Kidney epithelial cell (primary cell): ENCODE measurements around the gene CHIT1. TPM values are rescaled to one million over a fixed set of nuclear protein-coding genes. Genes with fewer than 3 reads are reported as not detected.

Source experiments
- DNase-seq: peaks from one replicate; pipeline ENCODE4 v3.0.0-alpha.2; 2010; ENCODE audit warnings: low read depth
- H3K27me3 ChIP-seq: 2 replicates; pipeline ENCODE4 v1.6.0; 2011; ENCODE audit warnings: low read length; ENCODE audit not compliant: control insufficient read depth, insufficient read depth
- H3K36me3 ChIP-seq: 2 replicates; pipeline ENCODE4 v1.5.1; 2011; ENCODE audit warnings: low read length; ENCODE audit not compliant: control insufficient read depth, insufficient read depth
- H3K4me3 ChIP-seq: 2 replicates; pipeline ENCODE4 v1.5.1; 2011; ENCODE audit warnings: low read depth, mild to moderate bottlenecking, control low read depth, low read length
- CTCF ChIP-seq: IDR thresholded peaks from 2 replicates; pipeline ENCODE4 v1.5.1; 2011; ENCODE audit warnings: mild to moderate bottlenecking, moderate library complexity, low read length, control low read depth, inconsistent platforms; ENCODE audit not compliant: insufficient read depth, poor library complexity, severe bottlenecking
- total RNA-seq: library from RNA; depleted of rRNA; stranded (reverse); fragments of >200 nt; gene quantifications from 2 replicates; pipeline ENCODE4 v1.2.3, GENCODE V29; 2015

CHIT1 gene
- total RNA-seq, 1 donor from 2014 or later = not detected

GRCh38 chr1:203176273-203177035 is 53.0 kb downstream of the CHIT1 start:
- H3K36me3 ChIP-seq = no peaks in the 10 kb centered on the region
- H3K4me3 ChIP-seq = no peak overlapping the region
- no peaks in the 10 kb centered on the region for H3K27me3 ChIP-seq
- no peak for DNase-seq
- TF ChIP-seq CTCF = no peak

GRCh38 chr1:203175827-203176241 is 53.6 kb downstream of the CHIT1 start:
- no peak for TF ChIP-seq CTCF
- Histone ChIP-seq H3K36me3 (no peaks in the 10 kb centered on the region), H3K27me3 (no peaks in the 10 kb centered on the region), H3K4me3 (no peak overlapping the region)
- DNase-seq = no peak

DNA sequence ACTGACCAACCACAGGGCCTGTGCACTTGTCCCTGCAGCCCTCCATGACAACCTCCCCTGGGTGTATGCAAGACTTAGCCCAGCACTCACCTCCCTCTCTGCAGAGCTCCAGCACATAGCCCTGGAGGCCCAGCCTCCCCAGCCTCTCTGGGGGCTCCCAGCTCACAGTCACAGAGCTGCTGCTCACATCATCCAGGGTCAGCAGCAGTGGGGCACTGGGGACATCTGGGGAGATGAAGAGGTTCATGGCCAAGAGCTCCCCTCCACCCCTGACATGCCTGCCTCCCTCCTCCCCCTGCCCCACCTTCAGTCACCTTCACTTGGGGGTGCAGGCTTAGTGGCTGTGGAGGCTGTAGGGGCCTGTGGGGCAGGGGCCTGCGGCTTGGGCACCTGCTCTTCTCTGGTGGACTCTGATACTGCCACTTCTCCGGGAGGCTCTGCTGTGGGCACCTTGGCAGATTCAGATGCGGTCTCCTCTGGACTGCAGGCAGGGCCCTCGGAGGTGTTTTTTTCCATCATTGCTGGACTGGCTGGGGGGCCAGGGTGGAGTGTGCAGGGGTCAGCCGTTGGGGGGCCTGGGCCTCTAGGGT is 54.1 kb downstream of the CHIT1 start, which contains the start of gene MYBPH:
Gene MYBPH, minus strand, starts transcription at position 590 of the 590 bp plus-strand sequence. Its CDS starts 71 bp downstream, at position 519.
- TF ChIP-seq CTCF = no peak

DNA sequence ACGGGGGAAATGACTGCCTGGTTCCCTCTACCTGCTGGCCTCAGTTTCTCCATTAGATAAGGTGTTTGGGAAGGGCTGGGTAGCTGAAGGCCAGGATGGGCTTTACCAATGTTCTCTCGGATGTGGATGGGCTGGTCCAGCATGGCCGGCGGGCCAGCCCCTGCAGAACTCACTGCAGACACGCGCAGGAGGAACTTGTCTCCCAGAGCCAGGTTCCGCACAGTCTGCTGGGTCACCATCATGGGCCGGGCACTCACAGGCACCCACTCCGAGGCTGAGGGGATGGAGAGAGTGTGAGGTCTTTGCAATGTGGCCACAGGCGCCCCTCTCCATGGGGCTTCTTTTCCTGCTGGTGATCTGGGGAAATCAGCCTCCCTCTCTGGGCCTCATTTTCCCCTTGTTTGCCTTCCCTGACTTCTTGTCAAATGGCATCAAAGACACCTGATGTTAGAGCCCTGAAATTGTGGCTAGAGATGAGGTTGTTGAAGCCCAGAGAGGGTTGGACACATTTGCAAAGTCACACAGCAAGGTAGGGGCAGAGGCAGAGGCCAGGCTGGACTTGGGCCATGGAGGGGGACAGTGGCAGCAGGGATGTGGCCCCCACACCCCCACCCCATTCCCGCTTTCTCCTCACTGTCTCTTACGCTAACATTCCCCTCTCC is 55.0 kb downstream of the CHIT1 start:
- Histone ChIP-seq H3K36me3 (no peaks in the 10 kb centered on the region), H3K27me3 (no peaks in the 10 kb centered on the region), H3K4me3 (no peak overlapping the region)
- no peak for DNase-seq
- TF ChIP-seq CTCF = no peak

More for the DNA sequence above, 54.1 kb downstream of the CHIT1 start, which contains the start of gene MYBPH:
- no peaks in the 10 kb centered on the region for H3K36me3 ChIP-seq
- H3K27me3 ChIP-seq = no peaks in the 10 kb centered on the region
- H3K4me3 ChIP-seq = no peak within 1 kb of the TSS
- no peak for DNase-seq

GRCh38 chr1:203173566-203173965 is 55.9 kb downstream of the CHIT1 start:
- Histone ChIP-seq H3K27me3 (no peaks in the 10 kb centered on the region), H3K4me3 (no peak overlapping the region), H3K36me3 (no peaks in the 10 kb centered on the region)
- TF ChIP-seq CTCF = no peak
- no peak for DNase-seq
